Neural progenitor cell (in vitro differentiated cells): Measurements from ENCODE around the gene HTR6.

Source experiments
- EZH2 ChIP-seq: fragments of 200-600 bp; sonication (generic); IDR thresholded peaks from 2 replicates; pipeline ENCODE4 v1.6.1; 2017; ENCODE audit warnings: antibody characterized with exemption, mild to moderate bottlenecking, moderate library complexity
- EZH2phosphoT487 ChIP-seq: fragments of 200-600 bp; sonication (generic); IDR thresholded peaks from 2 replicates; pipeline ENCODE4 v1.6.1; 2017; ENCODE audit warnings: antibody characterized with exemption
- TF ChIP-seq, protein P1 (sequence below): fragments of 200-600 bp; sonication (generic); IDR thresholded peaks from 2 replicates; pipeline ENCODE4 v1.5.1; 2017; ENCODE audit warnings: antibody characterized with exemption, mild to moderate bottlenecking

DNA sequence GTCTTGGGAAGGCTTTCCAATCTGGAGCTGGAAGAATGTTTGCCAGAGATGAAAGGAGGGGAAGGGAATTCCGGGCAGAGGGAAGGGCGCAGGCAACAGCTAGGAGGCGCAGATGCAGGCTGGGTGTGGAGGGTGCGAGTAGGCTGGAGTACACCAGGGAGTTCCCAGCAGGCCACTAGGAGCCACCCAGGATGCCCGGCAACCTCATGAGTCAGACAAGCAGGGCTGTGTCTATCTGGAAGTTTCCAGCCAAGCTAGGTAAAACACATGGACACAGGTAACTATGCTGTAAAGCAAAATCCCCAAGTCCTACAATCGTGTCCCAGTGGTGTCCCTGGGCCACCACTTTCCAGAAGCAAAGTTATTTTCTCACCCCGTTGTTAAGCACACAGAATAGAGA is 21.6 kb upstream of the HTR6 start:
- TF ChIP-seq, protein P1, sequence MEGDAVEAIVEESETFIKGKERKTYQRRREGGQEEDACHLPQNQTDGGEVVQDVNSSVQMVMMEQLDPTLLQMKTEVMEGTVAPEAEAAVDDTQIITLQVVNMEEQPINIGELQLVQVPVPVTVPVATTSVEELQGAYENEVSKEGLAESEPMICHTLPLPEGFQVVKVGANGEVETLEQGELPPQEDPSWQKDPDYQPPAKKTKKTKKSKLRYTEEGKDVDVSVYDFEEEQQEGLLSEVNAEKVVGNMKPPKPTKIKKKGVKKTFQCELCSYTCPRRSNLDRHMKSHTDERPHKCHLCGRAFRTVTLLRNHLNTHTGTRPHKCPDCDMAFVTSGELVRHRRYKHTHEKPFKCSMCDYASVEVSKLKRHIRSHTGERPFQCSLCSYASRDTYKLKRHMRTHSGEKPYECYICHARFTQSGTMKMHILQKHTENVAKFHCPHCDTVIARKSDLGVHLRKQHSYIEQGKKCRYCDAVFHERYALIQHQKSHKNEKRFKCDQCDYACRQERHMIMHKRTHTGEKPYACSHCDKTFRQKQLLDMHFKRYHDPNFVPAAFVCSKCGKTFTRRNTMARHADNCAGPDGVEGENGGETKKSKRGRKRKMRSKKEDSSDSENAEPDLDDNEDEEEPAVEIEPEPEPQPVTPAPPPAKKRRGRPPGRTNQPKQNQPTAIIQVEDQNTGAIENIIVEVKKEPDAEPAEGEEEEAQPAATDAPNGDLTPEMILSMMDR = no peak
- no peak for TF ChIP-seq EZH2phosphoT487
- no peak for TF ChIP-seq EZH2
